ENCODE data around the gene SPINK4. TPM values are rescaled to one million over a fixed set of nuclear protein-coding genes. Genes with fewer than 3 reads are reported as not detected.

Gene SPINK4
- total RNA-seq, 1 experiment from 2014 or later = not detected

- peaks cover 28% of the 10 kb centered on the region for H3K36me3 Mint-ChIP-seq (ENCODE audit: insufficient read depth, unreplicated experiment)
- no peaks in the 10 kb centered on the region for H3K9me3 Mint-ChIP-seq (ENCODE audit: low read depth, unreplicated experiment)
- no peaks in the 10 kb centered on the region for H3K27me3 Mint-ChIP-seq (ENCODE audit: unreplicated experiment)
- DNase-seq = no peak
- intact Hi-C loops (cut with micrococcal nuclease; ENCODE audit: unreplicated experiment) = loop anchor here (5.0 kb wide), 1 partner anchor 184 kb away; the partner anchor contains the start of gene NOL6
- CTCF ChIA-PET = interaction anchor here (1.6 kb wide), 1 partner anchor 178 kb away, joined by 3 read pairs; no protein-coding TSS in a partner anchor
- H3K27ac Mint-ChIP-seq (ENCODE audit: unreplicated experiment) = no peak overlapping the region
- TF ChIP-seq, protein P1, sequence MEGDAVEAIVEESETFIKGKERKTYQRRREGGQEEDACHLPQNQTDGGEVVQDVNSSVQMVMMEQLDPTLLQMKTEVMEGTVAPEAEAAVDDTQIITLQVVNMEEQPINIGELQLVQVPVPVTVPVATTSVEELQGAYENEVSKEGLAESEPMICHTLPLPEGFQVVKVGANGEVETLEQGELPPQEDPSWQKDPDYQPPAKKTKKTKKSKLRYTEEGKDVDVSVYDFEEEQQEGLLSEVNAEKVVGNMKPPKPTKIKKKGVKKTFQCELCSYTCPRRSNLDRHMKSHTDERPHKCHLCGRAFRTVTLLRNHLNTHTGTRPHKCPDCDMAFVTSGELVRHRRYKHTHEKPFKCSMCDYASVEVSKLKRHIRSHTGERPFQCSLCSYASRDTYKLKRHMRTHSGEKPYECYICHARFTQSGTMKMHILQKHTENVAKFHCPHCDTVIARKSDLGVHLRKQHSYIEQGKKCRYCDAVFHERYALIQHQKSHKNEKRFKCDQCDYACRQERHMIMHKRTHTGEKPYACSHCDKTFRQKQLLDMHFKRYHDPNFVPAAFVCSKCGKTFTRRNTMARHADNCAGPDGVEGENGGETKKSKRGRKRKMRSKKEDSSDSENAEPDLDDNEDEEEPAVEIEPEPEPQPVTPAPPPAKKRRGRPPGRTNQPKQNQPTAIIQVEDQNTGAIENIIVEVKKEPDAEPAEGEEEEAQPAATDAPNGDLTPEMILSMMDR (IDR thresholded peaks at IDR 0.05; ENCODE audit: unreplicated experiment) = no peak
- no TSS peak for BruUV-seq (replicated peaks)
- no peak overlapping the region for H3K4me3 Mint-ChIP-seq (ENCODE audit: low read depth, unreplicated experiment)
- H3K4me1 Mint-ChIP-seq (ENCODE audit: low read depth, unreplicated experiment) = peaks cover 14% of the 10 kb centered on the region
Measured at GRCh38 chr9:33288235-33288634, 48.3 kb downstream of the SPINK4 start.

DNA sequence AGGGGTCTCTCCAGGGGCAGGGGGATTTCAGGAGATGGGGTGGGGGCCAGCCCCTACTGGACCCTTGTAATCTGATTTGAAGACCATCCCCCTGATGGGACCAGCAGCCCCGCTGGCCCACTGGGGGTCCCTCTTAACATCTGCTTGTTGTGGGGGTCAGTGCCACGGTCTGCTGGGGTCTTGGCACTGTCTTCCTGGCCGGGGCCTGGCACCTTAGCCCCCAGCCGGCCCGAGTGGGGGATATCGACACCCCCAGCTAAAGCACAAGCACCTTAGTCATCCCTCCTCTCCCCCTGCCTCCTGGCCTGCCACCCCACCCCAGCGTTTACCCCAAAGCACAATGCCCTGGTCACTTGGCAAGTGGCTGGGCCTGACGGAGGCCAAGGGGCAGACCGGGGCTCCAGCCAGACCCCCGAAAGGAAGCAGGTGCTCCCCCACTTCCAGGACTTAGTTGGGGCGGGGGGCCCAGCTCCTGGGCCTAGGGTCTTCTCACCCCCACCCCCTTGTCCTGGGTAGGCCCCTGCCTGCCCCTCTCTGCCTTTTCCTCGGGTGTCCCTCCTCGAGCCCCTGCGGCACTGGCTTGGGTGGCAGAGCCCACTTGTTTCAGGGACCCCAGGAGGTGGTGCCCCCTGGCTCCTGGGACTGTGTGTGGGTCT lies 49.0 kb downstream of the SPINK4 start:
- DNase-seq = no peak
- intact Hi-C loops (cut with micrococcal nuclease; ENCODE audit: unreplicated experiment) = loop anchor here (5.0 kb wide), 1 partner anchor 183 kb away; the partner anchor contains the start of gene NOL6
- Mint-ChIP-seq H3K4me1 (ENCODE audit: low read depth, unreplicated experiment) (peaks cover 14% of the 10 kb centered on the region), H3K27me3 (ENCODE audit: unreplicated experiment) (no peaks in the 10 kb centered on the region), H3K9me3 (ENCODE audit: low read depth, unreplicated experiment) (no peaks in the 10 kb centered on the region), H3K4me3 (ENCODE audit: low read depth, unreplicated experiment) (peak overlapping the region; percentile 98), H3K36me3 (ENCODE audit: insufficient read depth, unreplicated experiment) (peaks cover 28% of the 10 kb centered on the region), H3K27ac (ENCODE audit: unreplicated experiment) (no peak overlapping the region)
- BruUV-seq (replicated peaks) = no TSS peak
- TF ChIP-seq, protein P1 (IDR thresholded peaks at IDR 0.05; ENCODE audit: unreplicated experiment) = no peak
- CTCF ChIA-PET = interaction anchor here (1.2 to 1.3 kb wide), 2 partner anchors 164 to 491 kb away, joined by 3 to 4 read pairs; no protein-coding TSS in a partner anchor

DNA sequence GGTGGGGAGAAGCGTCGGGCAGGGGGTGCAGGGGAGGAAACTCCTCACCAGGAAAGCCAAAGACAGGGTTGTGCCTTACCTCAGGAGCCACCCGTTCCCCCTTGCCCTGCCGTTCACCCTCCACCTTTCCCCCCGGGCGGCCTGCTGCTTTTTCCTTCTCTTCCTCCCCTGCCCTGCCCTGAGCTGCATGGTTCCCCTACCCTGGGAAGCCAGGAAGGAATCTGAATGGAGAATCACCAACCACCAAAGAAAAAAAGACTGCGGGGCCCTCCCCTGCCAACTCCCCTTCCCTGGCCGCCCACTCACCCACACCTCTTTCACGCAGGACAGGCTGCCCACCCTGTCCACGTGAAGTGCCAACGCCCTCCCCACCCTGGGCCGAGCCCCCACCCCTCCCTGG lies 49.5 kb downstream of the SPINK4 start:
- H3K36me3 Mint-ChIP-seq (ENCODE audit: insufficient read depth, unreplicated experiment) = peaks cover 28% of the 10 kb centered on the region
- intact Hi-C loops (cut with micrococcal nuclease; ENCODE audit: unreplicated experiment) = loop anchor here (5.0 kb wide), 1 partner anchor 183 kb away; the partner anchor contains the start of gene NOL6
- CTCF ChIA-PET = interaction anchor here (1.2 to 1.3 kb wide), 2 partner anchors 163 to 491 kb away, joined by 3 to 4 read pairs; no protein-coding TSS in a partner anchor
- H3K4me1 Mint-ChIP-seq (ENCODE audit: low read depth, unreplicated experiment) = peaks cover 14% of the 10 kb centered on the region
- peak overlapping the region; percentile 98 for H3K4me3 Mint-ChIP-seq (ENCODE audit: low read depth, unreplicated experiment)
- TF ChIP-seq, protein P1 (IDR thresholded peaks at IDR 0.05; ENCODE audit: unreplicated experiment) = no peak
- no peaks in the 10 kb centered on the region for H3K27me3 Mint-ChIP-seq (ENCODE audit: unreplicated experiment)
- H3K27ac Mint-ChIP-seq (ENCODE audit: unreplicated experiment) = peak overlapping the region; percentile 100
- no TSS peak for BruUV-seq (replicated peaks)
- no peaks in the 10 kb centered on the region for H3K9me3 Mint-ChIP-seq (ENCODE audit: low read depth, unreplicated experiment)
- no peak for DNase-seq

GRCh38 chr9:33289936-33290246 lies 49.9 kb downstream of the SPINK4 start:
- peaks cover 14% of the 10 kb centered on the region for H3K4me1 Mint-ChIP-seq (ENCODE audit: low read depth, unreplicated experiment)
- H3K4me3 Mint-ChIP-seq (ENCODE audit: low read depth, unreplicated experiment) = peak overlapping the region; percentile 98
- DNase-seq = no peak
- H3K27ac Mint-ChIP-seq (ENCODE audit: unreplicated experiment) = peak overlapping the region; percentile 100
- H3K27me3 Mint-ChIP-seq (ENCODE audit: unreplicated experiment) = no peaks in the 10 kb centered on the region
- TF ChIP-seq, protein P1 (IDR thresholded peaks at IDR 0.05; ENCODE audit: unreplicated experiment) = no peak
- peaks cover 32% of the 10 kb centered on the region for H3K36me3 Mint-ChIP-seq (ENCODE audit: insufficient read depth, unreplicated experiment)
- TSS peak; percentile 94 for BruUV-seq (replicated peaks)
- intact Hi-C loops (cut with micrococcal nuclease; ENCODE audit: unreplicated experiment) = loop anchor here (5.0 kb wide), 2 partner anchors 63 to 182 kb away; partner anchors contain the start of gene NOL6
- CTCF ChIA-PET = interaction anchor here (0.6 to 1.3 kb wide), 3 partner anchors 163 to 490 kb away, joined by 3 to 4 read pairs (median 3); no protein-coding TSS in a partner anchor
- H3K9me3 Mint-ChIP-seq (ENCODE audit: low read depth, unreplicated experiment) = no peaks in the 10 kb centered on the region
